NCI-H1417 (cell line): Measurements from ENCODE around the gene DLG1.

Source experiments
- DNase-seq, 3 experiments: peaks; one replicate each; lab custom pipeline; 2025; lab: John Stamatoyannopoulos, UW

The DLG1 gene

GRCh38 chr3:197015790-197016736, 282.3 kb downstream of the DLG1 start:
- DNase-seq: no peak

GRCh38 chr3:197014942-197015575, 283.4 kb downstream of the DLG1 start:
- DNase-seq: no peak

DNA sequence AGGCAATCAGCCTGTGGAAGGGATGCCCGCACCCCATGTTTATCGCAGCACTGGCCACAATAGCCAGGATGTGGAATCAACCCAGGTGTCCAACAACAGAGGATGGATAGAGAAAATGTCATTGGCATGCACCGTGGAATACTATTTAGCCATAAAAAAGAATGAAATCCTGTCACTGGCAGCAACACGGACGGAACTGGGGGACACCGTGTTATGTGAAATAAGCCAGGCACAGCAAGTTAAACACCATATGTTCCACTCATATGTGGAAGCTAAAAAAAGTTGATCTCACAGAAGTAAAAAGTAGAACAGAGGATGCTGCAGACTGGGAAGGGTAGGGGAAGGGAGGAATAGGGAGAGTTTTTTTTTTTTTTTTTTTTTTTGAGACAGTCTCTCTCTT, 284.4 kb downstream of the DLG1 start:
- DNase-seq: no peak

DNA sequence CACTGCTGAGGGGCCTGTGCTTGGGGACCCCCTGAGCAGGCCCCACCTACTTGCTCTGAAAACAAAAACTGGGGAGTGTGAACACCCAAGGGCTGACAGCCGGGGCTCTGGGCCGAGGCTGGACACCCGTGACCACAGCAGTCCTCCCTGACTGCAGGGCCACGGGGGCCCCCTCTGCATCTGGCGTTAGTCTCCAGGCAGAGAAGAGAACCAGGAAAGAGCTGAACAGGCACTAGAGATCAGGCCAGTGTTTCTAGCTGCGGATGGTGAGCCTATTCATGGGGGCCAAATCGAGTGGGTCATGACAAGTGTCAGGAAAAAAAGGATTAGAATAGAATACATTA, 285.9 kb downstream of the DLG1 start:
- DNase-seq: no peak

DNA sequence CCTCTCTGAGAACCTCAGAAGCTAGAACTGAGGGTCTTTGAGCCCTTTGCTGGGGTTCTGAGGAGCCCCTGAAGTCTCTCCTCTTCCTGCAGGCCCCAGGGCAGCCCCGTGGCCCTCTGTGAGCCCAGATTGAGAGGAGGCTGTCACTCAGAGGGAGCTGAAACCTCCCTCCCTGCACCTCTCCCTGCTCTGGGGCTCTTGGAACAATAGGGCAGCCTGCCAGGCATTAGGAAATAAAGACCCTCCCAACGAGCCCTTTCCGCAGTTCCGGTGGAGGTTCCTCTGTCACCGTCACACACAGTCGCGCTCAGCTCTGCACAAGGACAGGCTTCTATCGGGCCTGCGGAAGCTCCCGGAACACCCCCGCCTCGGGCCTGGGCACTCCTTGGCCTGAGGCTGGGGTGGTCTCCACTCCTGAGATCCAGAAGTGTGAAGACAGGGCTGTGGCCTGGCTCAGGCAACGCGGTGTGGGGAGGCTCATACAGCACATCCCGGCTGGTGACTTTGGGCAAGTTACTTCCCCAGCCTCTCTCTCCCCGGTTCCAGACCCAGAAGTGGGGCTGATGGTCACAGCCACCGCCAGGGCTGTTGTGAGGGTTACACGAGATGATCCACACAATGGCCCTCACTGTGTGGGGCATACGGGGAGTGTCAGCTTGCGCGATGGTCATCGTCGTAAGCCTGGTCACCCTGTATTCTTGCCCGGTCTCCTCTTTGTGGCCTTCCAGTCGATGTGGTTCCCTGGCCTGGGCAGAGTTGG, 286.5 kb downstream of the DLG1 start:
- no peak for DNase-seq

GRCh38 chr3:197010556-197011351, 287.7 kb downstream of the DLG1 start:
- peak in 1 of 3 experiments; percentile 27 for DNase-seq

GRCh38 chr3:197009532-197010019, 288.8 kb downstream of the DLG1 start:
- DNase-seq: no peak

- no peak for DNase-seq
Measured at GRCh38 chr3:197008436-197009209, 289.8 kb downstream of the DLG1 start.

DNA sequence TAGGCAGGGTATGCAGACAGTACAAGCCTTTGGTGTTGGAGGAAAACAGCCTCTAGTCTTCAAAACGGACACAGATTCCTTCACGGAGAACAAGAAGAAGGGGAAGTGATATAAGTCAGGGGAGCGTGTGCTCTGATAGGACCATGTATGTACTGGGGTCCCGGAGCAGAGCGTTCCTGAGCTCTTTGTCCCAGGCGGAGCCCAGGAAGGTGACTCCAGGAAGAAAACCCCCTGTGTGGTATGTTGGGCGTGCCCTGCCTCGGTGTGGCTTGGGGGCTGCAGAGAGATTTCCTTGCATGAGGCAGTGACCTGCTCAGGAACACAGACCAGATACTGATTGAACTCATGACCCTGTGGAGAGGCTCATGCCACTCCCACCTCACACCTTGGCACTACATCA, 290.5 kb downstream of the DLG1 start:
- DNase-seq: no peak

DNA sequence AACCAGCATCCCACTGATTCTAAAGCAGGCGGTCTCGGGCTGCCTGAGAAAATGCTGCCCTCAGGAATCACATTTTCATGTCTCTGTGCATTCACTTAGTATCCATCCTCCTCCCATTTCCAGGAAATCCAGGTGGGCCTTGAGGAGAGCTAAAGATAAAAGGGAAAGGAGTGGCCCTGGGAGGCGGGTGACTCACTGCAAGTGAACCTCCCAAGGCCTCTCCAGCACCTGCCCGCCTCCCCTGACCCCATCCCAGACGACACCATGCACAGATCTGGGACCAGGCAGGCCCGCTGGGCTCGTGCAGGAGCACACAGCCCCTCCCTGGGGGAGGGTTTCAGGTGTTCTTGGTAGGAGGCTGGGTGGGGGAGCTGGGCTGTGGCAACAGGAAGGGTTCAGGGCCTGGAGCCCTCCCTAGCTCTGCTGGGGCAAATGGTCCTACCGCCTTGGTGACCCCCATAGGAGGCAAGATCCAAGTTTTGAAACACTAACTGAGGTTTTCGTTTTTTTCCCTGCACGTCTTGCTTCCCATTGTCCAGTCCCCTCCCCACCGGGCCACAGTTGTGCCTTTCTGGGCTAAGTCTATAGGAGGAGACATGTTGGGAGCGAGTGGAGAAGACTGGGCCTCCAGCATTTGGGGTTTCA, 291.0 kb downstream of the DLG1 start:
- no peak for DNase-seq

DNA sequence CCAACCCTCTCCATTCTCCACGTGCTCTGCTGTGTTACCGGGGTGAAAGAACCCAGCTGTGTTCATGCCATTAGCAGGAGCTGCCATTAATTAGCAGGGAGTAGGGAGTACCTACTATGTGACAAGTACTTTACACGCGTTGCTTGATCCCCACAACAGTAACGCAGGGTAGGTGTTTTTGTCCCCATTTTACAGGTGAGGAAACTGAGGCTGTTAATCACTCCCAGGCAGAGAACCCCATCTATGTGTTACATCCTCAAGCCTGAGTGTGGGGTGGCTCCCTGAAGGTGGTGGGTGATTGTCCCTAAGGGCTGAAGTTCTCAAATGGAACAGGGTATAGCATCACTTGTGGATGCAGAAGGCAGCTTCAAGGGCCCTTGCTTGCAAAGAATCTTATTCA, 291.6 kb downstream of the DLG1 start:
- DNase-seq: no peak

- no peak for DNase-seq
Measured at GRCh38 chr3:197006446-197006845, 292.0 kb downstream of the DLG1 start.

DNA sequence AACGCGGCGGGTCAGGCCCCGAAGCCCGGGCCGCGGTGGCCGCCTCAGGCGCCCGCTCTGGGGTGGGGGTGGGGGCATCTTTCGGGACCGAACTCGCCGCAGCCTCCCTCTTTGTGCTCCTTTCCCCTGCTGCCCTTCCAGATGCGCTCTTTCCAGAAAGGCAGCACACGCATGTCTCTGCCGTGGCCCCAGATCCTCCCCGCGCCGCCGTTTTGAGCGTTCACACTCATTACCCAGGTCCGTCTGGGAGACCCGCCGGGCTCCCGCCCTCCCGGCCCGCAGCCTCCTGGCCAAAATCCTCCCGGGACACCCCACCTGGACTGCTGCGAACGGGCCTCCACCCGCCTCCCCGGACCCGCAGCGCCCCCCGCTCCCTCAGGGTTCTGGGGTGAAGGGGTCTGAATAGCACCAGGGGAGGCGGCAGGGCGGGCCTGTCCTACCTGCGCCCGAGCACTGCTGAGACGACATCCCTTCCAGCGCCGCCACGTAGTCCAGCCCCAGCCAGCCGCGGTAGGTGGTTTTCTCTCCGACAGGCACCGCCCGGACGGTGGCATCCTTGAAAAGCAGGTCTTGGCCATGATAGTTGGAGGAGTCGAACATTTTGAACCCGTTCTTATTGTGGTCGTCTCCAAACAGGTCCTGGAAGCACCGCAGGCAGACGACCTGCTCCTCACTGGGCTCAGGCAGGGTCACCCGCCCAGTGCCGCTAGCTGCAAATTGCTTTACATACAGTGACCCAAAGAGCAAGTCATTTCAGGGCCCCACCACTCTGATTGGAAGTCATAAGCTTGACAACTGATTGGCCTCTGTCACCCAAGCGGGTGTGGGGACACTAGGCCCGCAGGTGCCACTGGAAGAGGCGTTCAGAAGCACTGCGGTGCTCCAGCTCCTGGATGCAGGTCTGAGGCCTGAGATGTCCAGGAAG, 294.7 kb downstream of the DLG1 start:
- DNase-seq: peak in 2 of 3 experiments; percentile 84 to 86

DNA sequence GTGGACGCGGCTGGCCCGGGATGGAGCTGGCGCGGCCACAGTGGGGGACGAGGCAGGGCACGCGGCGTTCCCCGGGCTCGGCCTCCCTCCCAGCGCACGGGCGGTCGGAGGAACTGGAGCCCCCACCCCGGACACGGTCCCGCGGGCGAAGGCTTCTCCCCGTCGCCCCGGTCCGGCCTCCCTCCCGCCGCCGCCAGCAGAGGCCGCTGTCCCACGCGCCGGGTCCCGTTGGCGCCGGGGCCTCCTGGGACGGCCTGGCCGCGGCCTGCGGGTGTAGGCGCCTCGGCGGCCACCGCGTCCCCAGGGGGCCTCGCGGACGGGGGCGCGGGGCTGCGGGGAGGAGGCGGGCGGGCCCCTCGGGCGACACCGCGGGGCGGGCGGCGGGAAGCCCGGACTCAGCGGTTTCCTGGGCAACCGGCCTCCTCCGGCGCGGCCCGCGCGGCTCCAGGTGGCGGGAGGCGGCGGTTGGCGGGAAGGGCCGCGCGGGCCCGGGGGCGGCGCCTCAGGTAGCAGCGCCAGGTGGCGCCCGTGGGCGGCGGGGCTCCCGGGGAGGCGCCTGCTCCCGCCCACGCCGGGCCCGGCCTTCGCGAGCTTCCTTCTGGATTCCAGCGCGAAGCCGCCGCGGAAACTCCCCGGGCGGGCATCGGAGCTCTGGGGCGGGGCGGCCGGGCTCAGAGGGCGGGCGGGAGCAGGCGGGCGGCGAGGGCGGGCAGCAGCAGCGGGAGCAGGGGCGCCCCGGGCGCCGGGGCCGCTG, 295.5 kb downstream of the DLG1 start:
- DNase-seq: peak; percentile 66 to 94 (median 94)

DNA sequence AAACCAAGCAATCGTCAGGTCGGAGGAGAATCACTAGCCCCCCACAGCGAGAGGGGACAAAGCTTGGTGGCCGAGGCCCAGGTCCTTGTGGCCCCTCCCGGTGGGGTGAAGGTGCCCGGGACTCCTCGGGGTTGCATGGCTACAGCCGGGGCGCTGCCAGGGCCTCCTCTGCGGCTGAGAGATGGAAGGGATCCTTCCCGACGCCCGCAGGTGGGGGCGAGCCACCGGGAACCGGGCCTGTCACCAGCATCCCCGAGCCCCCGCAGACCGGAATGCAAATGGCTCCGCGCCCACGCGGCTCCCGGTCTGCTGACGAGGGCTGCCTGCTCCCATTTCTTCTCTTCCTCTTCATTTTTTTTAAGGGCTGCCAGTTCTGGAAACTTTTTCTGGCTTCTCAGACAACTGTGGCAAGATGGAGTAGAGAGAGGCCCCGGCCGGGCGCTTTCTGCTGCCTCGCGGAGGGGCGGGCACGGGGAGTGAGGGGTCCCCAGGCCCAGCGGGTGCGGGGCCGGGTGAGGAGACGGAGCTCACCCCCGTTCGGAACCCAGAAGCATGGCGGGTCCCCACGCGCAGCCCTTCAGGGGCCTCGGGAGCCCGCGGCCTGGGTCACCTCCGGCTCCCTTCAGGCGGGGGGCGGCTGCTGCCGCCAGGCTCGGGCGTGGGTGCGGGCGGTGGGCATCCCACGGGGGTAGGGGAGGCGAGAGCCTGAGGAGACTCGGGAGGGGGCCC, 296.3 kb downstream of the DLG1 start:
- peak in 2 of 3 experiments; percentile 85 to 91 for DNase-seq

DNA sequence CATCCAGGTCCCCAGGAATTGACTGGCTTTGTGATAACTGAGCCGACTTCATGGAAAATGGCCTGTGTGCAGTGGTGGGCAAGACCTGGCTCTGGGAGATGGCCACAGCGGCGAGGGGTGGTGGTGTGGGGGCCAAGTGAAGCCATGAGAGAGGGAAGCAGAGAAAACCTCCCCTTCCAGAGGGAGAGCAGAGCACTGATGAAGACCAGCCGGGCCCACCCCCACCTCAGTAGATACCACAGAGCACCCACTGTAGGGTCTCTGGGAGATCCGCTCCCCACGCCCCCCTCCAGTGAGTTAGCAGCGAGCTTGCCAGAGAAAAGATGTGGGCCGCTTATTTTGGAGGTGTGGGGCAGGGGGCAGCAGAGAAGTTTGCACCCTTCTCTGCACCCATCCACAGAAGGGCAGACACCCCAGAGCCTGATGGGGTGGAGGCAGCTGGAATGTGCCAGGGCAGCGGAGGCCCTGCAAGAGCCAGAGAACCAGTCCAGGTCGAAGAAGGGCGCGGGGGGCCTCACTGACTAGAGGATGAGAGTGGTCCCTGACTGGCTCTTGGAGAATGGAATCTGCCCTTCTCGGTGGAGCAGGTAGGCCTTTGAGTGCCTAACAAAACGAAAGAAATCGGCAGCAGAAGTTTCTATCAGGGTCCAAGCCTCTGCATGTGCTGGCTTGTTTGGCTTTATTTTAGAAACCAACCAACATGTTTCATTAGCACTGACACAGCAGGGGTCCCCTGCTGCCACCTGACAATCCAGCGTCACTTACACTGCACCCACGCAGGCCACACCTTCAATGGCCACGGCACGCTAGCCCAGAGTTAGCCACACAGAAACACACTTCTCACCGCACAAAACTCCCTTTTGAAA, 297.1 kb downstream of the DLG1 start:
- peak in 2 of 3 experiments; percentile 85 to 90 for DNase-seq

GRCh38 chr3:197000211-197000610, 298.2 kb downstream of the DLG1 start:
- DNase-seq: no peak
